ENCODE measurements around the gene DPP4.

GRCh38 chr2:162071001-162071400 lies 3.0 kb downstream of the DPP4 start:
- TF ChIP-seq YY1 (IDR thresholded peaks at IDR 0.05; ENCODE audit: insufficient read depth, insufficient read length) (no peak), ZNF274 (IDR thresholded peaks at IDR 0.05; ENCODE audit: low read depth, low read length) (no peak), SUZ12 (IDR thresholded peaks at IDR 0.05; ENCODE audit: extremely low read depth, insufficient read depth, insufficient read length) (no peak)
